Measurements from ENCODE around the gene RUNX1.

The RUNX1 gene

DNA sequence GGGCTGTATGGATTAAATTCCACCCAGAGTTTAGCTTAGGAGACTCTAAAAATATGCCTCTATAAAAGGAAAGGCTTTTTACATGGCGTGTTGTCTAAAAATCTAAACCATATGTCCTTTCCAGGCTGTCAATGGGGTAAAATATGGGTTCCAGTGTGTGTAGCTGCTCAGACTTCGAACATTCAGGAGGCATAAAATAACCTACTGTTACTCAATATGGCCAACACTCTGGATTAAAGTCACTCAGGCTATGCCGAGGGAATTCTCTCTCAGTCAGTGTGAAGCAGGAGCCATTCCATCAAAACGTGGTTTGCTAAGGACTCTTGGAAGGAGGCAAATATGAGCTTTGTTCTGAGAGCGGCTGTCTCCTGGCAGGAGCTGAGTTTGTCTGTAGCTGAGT, 135.3 kb downstream of the RUNX1 start:
- Histone ChIP-seq H3K36me3 (ENCODE audit: low read depth) (no peaks in the 10 kb centered on the region), H3K9me3 (ENCODE audit: severe bottlenecking) (no peaks in the 10 kb centered on the region), H3K4me3 (ENCODE audit: severe bottlenecking) (no peak overlapping the region), H3K27me3 (ENCODE audit: insufficient read depth, poor library complexity, severe bottlenecking) (no peaks in the 10 kb centered on the region), H3K4me1 (ENCODE audit: insufficient read depth, poor library complexity, severe bottlenecking) (peaks cover 8% of the 10 kb centered on the region), H3K27ac (ENCODE audit: poor library complexity, severe bottlenecking) (no peak overlapping the region)
- ATAC-seq (ENCODE audit: low read depth) (no peak), DNase-seq (ENCODE audit: low spot score) (no peak)
- TF ChIP-seq, protein P1, sequence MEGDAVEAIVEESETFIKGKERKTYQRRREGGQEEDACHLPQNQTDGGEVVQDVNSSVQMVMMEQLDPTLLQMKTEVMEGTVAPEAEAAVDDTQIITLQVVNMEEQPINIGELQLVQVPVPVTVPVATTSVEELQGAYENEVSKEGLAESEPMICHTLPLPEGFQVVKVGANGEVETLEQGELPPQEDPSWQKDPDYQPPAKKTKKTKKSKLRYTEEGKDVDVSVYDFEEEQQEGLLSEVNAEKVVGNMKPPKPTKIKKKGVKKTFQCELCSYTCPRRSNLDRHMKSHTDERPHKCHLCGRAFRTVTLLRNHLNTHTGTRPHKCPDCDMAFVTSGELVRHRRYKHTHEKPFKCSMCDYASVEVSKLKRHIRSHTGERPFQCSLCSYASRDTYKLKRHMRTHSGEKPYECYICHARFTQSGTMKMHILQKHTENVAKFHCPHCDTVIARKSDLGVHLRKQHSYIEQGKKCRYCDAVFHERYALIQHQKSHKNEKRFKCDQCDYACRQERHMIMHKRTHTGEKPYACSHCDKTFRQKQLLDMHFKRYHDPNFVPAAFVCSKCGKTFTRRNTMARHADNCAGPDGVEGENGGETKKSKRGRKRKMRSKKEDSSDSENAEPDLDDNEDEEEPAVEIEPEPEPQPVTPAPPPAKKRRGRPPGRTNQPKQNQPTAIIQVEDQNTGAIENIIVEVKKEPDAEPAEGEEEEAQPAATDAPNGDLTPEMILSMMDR (IDR thresholded peaks at IDR 0.05; ENCODE audit: poor library complexity, severe bottlenecking) = no peak

- DNase-seq (ENCODE audit: low spot score) = no peak
- no peaks in the 10 kb centered on the region for H3K27me3 ChIP-seq (ENCODE audit: insufficient read depth, poor library complexity, severe bottlenecking)
- H3K36me3 ChIP-seq (ENCODE audit: low read depth) = no peaks in the 10 kb centered on the region
- H3K9me3 ChIP-seq (ENCODE audit: severe bottlenecking) = no peaks in the 10 kb centered on the region
- no peak for ATAC-seq (ENCODE audit: low read depth)
- peaks cover 17% of the 10 kb centered on the region for H3K4me1 ChIP-seq (ENCODE audit: insufficient read depth, poor library complexity, severe bottlenecking)
- TF ChIP-seq, protein P1 (IDR thresholded peaks at IDR 0.05; ENCODE audit: poor library complexity, severe bottlenecking) = no peak
- H3K4me3 ChIP-seq (ENCODE audit: severe bottlenecking) = no peak overlapping the region
- H3K27ac ChIP-seq (ENCODE audit: poor library complexity, severe bottlenecking) = no peak overlapping the region
Measured at GRCh38 chr21:34912022-34912945, 136.8 kb downstream of the RUNX1 start.

DNA sequence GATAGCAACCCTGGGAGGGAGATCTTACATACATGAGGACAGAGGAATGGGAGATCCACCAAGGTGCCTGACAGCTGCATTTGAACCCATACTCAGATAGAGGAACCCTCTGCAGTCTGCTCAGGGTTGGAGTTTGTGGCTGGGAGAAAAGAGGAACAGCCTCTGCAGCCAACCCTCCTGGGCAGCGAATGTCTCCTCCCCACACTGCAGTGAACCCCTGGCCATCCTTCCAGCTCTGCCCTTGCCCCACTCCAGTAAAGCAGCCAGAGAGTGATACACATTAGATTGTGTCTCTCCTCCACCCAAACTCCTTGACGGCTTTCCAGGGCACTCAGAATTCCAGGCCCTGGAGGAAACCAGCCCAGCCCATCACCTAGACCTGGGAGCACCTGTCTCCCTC, 137.7 kb downstream of the RUNX1 start:
- Histone ChIP-seq H3K36me3 (ENCODE audit: low read depth) (no peaks in the 10 kb centered on the region), H3K27ac (ENCODE audit: poor library complexity, severe bottlenecking) (no peak overlapping the region), H3K9me3 (ENCODE audit: severe bottlenecking) (no peaks in the 10 kb centered on the region), H3K4me3 (ENCODE audit: severe bottlenecking) (no peak overlapping the region), H3K27me3 (ENCODE audit: insufficient read depth, poor library complexity, severe bottlenecking) (no peaks in the 10 kb centered on the region), H3K4me1 (ENCODE audit: insufficient read depth, poor library complexity, severe bottlenecking) (peaks cover 17% of the 10 kb centered on the region)
- TF ChIP-seq, protein P1 (IDR thresholded peaks at IDR 0.05; ENCODE audit: poor library complexity, severe bottlenecking) = no peak
- DNase-seq (ENCODE audit: low spot score) = no peak
- ATAC-seq (ENCODE audit: low read depth) = no peak

DNA sequence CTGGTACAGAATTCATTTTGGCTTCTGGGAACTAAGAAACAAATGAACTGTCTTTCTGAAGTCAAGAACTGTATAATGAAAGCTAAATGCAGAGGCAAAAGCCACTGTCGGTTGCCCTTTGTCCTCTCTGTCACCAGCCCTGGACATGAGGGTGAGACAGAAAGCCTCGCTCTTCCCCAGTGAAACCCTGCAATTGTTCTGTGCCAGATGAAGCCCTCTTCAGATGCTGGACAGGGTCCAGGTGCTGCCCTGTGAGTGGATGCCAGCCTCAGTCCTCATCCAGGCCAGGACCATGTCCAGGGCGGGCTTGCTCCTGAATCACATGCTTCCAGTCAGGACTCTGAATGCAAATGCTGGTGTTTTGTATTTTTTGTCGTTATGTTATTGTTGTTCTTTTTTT, 138.7 kb downstream of the RUNX1 start:
- Histone ChIP-seq H3K4me1 (ENCODE audit: insufficient read depth, poor library complexity, severe bottlenecking) (peaks cover 14% of the 10 kb centered on the region), H3K27ac (ENCODE audit: poor library complexity, severe bottlenecking) (no peak overlapping the region), H3K4me3 (ENCODE audit: severe bottlenecking) (no peak overlapping the region), H3K27me3 (ENCODE audit: insufficient read depth, poor library complexity, severe bottlenecking) (no peaks in the 10 kb centered on the region), H3K36me3 (ENCODE audit: low read depth) (no peaks in the 10 kb centered on the region), H3K9me3 (ENCODE audit: severe bottlenecking) (no peaks in the 10 kb centered on the region)
- DNase-seq (ENCODE audit: low spot score) (no peak), ATAC-seq (ENCODE audit: low read depth) (no peak)
- TF ChIP-seq, protein P1 (IDR thresholded peaks at IDR 0.05; ENCODE audit: poor library complexity, severe bottlenecking) = no peak

Data from RWPE2 (cell line).